Heart left ventricle (tissue), 16 donors: ENCODE measurements around the gene PXMP4. TPM values are rescaled to one million over a fixed set of nuclear protein-coding genes. Genes with fewer than 3 reads are reported as not detected.

Experiments used
- ATAC-seq, 4 donors: fragments of 200-7000 bp; cut with Tn5 transposase; one replicate each; pipeline ENCODE4 v1.9.1; 2020 to 2022; ENCODE audit warnings: moderate library complexity in 4 of 4, mild to moderate bottlenecking in 3 of 4, moderate number of reproducible peaks in 1 of 4
- DNase-seq, 5 donors: peaks; one replicate each; pipeline ENCODE4 v3.0.0-alpha.2; 2020
- H3K27ac ChIP-seq, 12 donors: fragments of 200-600 bp; sonication (generic) in 4 of 12; one replicate each; pipeline versions ENCODE4 v1.5.0 to v1.8.0; 2016 to 2022; ENCODE audit warnings: mild to moderate bottlenecking in 2 of 12
- H3K27me3 ChIP-seq, 9 donors: fragments of 200-600 bp; sonication (generic) in 2 of 9; one replicate each; pipeline versions ENCODE4 v1.5.1 to v1.8.0; 2016 to 2022; ENCODE audit warnings: mild to moderate bottlenecking in 3 of 9
- H3K36me3 ChIP-seq, 9 donors: fragments of 200-600 bp; sonication (generic) in 2 of 9; one replicate each; pipeline versions ENCODE4 v1.5.0 to v1.8.0; 2018 to 2022; ENCODE audit warnings: mild to moderate bottlenecking in 2 of 9
- H3K4me1 ChIP-seq, 12 donors: fragments of 200-600 bp; sonication (generic) in 4 of 12; one replicate each; pipeline versions ENCODE4 v1.5.0 to v1.8.0; 2016 to 2022; ENCODE audit warnings: mild to moderate bottlenecking in 3 of 12
- H3K4me3 ChIP-seq, 12 donors: fragments of 200-600 bp; sonication (generic) in 4 of 12; one replicate each; pipeline versions ENCODE4 v1.5.0 to v1.8.0; 2017 to 2022; ENCODE audit warnings: mild to moderate bottlenecking in 9 of 12, moderate library complexity in 4 of 12
- H3K9me3 ChIP-seq, 12 donors: fragments of 200-600 bp; sonication (generic) in 4 of 12; one replicate each; pipeline versions ENCODE4 v1.5.0 to v1.8.0; 2016 to 2022; ENCODE audit warnings: mild to moderate bottlenecking in 1 of 12
- CTCF ChIP-seq, 12 donors: fragments of 200-600 bp; sonication (generic) in 4 of 12; IDR thresholded peaks; one replicate each; pipeline versions ENCODE4 v1.5.0 to v1.8.0; 2018 to 2022; ENCODE audit warnings: antibody characterized with exemption in 12 of 12, mild to moderate bottlenecking in 5 of 12
- POLR2A ChIP-seq, 2 donors: fragments of 450-650 bp; IDR thresholded peaks; one replicate each; pipeline ENCODE4 v1.6.1; 2017; ENCODE audit warnings: antibody characterized with exemption in 2 of 2, mild to moderate bottlenecking in 2 of 2, moderate library complexity in 2 of 2
- WGBS, 4 donors: extraction: QIAGEN DNeasy Blood & Tissue Kit in 2 of 4; methylation state at CpG; one replicate each; pipeline versions ENCODE4 v1.1.5 to v1.1.7; 2013 to 2018; 5-methylcytosine and 5-hydroxymethylcytosine counted together
- intact Hi-C, 10 donors: fragments of 100-400 bp; cut with DNase I; formaldehyde crosslinking; loops; one replicate each; pipeline versions ENCODE4 v1.11.1 to v1.14.2; 2022
- polyA plus RNA-seq, 2 donors: library from polyadenylated mRNA; stranded (reverse); fragments of 200-250 nt; gene quantifications; one replicate each; pipeline ENCODE4 v1.2.3, GENCODE V29; 2013
- total RNA-seq, 9 donors: library from RNA; depleted of rRNA in 2 of 9; stranded (reverse); fragments of >200 nt in 2 of 9; fragmentation: NEBNext Ultra II Directional in 3 of 9; extraction: Animal tissue kit (Norgen Biotek cat#: 25700) in 3 of 9; gene quantifications; one replicate each; pipeline versions ENCODE4 v1.1.0 to v1.2.4, GENCODE V29; 2016 to 2023
- donor health status: ischemic (EF 13 %, LVEDD 7.1; RV severe dilation, severe dysfunction).
- donor health status: healthy with polysubstance abuse.
- donor health status: DM: no; HTN: yes; CAD: no.
- donor health status: DM: no; HTN: no; CAD: no.
- donor health status: ischemic (EF 25% LVEDD 6.9; RV normal size, moderate dysfunction).
- donor health status: ischemic (EF 25% LVEDD 5.7; RV mildly dilated, moderate dysfunction).
- donor health status: healthy.
- donor health status: DM: yes; HTN: yes; CAD: no.
- donor health status: ischemic (EF 35%, LVEDD 5.7; RV mildly dilated, moderate dysfunction).
- donor health status: nonischemic (EF 11% LVEDD 7.7; RV severe dilation, severe dysfunction).
- donor health status: DM: yes; HTN: yes; CAD: no.
- donor health status: PGD.
- donor health status: ischemic (EF 29% LVEDD 5.4; RV normal size, mild dysfunction).
- donor health status: nonischemic (EF 23%, LVEDD 6.1; RV moderate dilation, normal function).

Gene PXMP4
- total and polyA plus RNA-seq, 11 donors, result 5.0 to 13.0 (median 10.2) TPM

GRCh38 chr20:33751775-33752174 lies 31.7 kb upstream of the PXMP4 start:
- H3K4me1 ChIP-seq, result no peaks in the 10 kb centered on the region
- ATAC-seq, result no peak
- no peak for DNase-seq
- WGBS, 4 donors, result 93 to 100% (median 97%) methylated on average over 3 to 4 of the region's 4 CpGs
- H3K4me3 ChIP-seq, result no peak overlapping the region
- no peaks in the 10 kb centered on the region for H3K27me3 ChIP-seq
- no peak overlapping the region for H3K27ac ChIP-seq
- intact Hi-C loops, result no loop called here
- H3K36me3 ChIP-seq, result peaks cover 0 to 61% (median 53%) of the 10 kb centered on the region in 9 donors
- no peaks in the 10 kb centered on the region for H3K9me3 ChIP-seq
- no peak for TF ChIP-seq CTCF (IDR thresholded peaks at IDR 0.05)
- no peak for TF ChIP-seq POLR2A (IDR thresholded peaks at IDR 0.05)

- Histone ChIP-seq H3K27ac (no peak overlapping the region), H3K9me3 (no peaks in the 10 kb centered on the region), H3K4me3 (no peak overlapping the region), H3K27me3 (no peaks in the 10 kb centered on the region), H3K4me1 (no peaks in the 10 kb centered on the region), H3K36me3 (peaks cover 0 to 39% (median 27%) of the 10 kb centered on the region in 9 donors)
- WGBS, 4 donors, result 91 to 95% (median 93%) methylated on average over 12 of the region's 12 CpGs
- DNase-seq (no peak), ATAC-seq (no peak)
- intact Hi-C loops, result no loop called here
- TF ChIP-seq CTCF (IDR thresholded peaks at IDR 0.05), result no peak
- TF ChIP-seq POLR2A (IDR thresholded peaks at IDR 0.05), result no peak
Observed at GRCh38 chr20:33746325-33746998, 26.4 kb upstream of the PXMP4 start.

- no peaks in the 10 kb centered on the region for H3K4me1 ChIP-seq
- H3K4me3 ChIP-seq, result no peak overlapping the region
- no peak for TF ChIP-seq POLR2A (IDR thresholded peaks at IDR 0.05)
- TF ChIP-seq CTCF (IDR thresholded peaks at IDR 0.05), result no peak
- no peaks in the 10 kb centered on the region for H3K9me3 ChIP-seq
- H3K27ac ChIP-seq, result no peak overlapping the region
- ATAC-seq, result no peak
- DNase-seq, result no peak
- H3K27me3 ChIP-seq, result no peaks in the 10 kb centered on the region
- intact Hi-C loops, result no loop called here
- WGBS, 4 donors, result 95 to 97% (median 96%) methylated on average over 14 of the region's 14 CpGs
- peaks cover 0 to 23% (median 12%) of the 10 kb centered on the region in 9 donors for H3K36me3 ChIP-seq
Observed at GRCh38 chr20:33744773-33745385, 24.8 kb upstream of the PXMP4 start.

GRCh38 chr20:33744181-33744580 lies 24.1 kb upstream of the PXMP4 start:
- peaks cover 0 to 18% (median 7%) of the 10 kb centered on the region in 9 donors for H3K36me3 ChIP-seq

More at GRCh38 chr20:33744181-33744580, 24.1 kb upstream of the PXMP4 start:
- intact Hi-C loops, result no loop called here
- DNase-seq (no peak), ATAC-seq (no peak)
- WGBS, 4 donors, result 95 to 97% (median 96%) methylated on average over 3 of the region's 3 CpGs
- Histone ChIP-seq H3K9me3 (no peaks in the 10 kb centered on the region), H3K4me1 (no peaks in the 10 kb centered on the region), H3K4me3 (no peak overlapping the region), H3K27me3 (no peaks in the 10 kb centered on the region), H3K27ac (no peak overlapping the region)
- TF ChIP-seq POLR2A (IDR thresholded peaks at IDR 0.05) (no peak), CTCF (IDR thresholded peaks at IDR 0.05) (no peak)
